Spleen (tissue), 7 donors: ENCODE measurements around the gene EVA1A.

Experiments
- CTCF ChIP-seq, 11 experiments: fragments of 200-600 bp in 7 of 11; fragments of 450-650 bp in 4 of 11; sonication (generic) in 4 of 11; IDR thresholded peaks in 8 of 11; conservative IDR thresholded peaks in 3 of 11; 1 replicate in 7 of 11; 2 replicates in 4 of 11; pipeline versions ENCODE4 v1.4.0 to v1.8.0; 2016 to 2021; ENCODE audit warnings: antibody characterized with exemption in 11 of 11, inconsistent platforms in 4 of 11, mild to moderate bottlenecking in 1 of 11
- POLR2A ChIP-seq, 3 donors: fragments of 450-650 bp; IDR thresholded peaks; one replicate each; pipeline ENCODE4 v1.5.1; 2017; ENCODE audit warnings: antibody characterized with exemption in 3 of 3, mild to moderate bottlenecking in 1 of 3
- POLR2AphosphoS5 ChIP-seq, 3 donors: sonication (generic); formaldehyde crosslinking; IDR thresholded peaks; one replicate each; pipeline ENCODE4 v1.5.1; 2017; ENCODE audit warnings: antibody characterized with exemption in 3 of 3
- donor health status: DM: no; HTN: no; CAD: no; lungs with moderate emphysema.
- donor health status: DM: no; HTN: no; CAD: no.
- donor health status: DM: no; HTN: no; CAD: no.

- TF ChIP-seq CTCF (IDR thresholded peaks at IDR 0.05 in 8 of 11, conservative IDR thresholded peaks at IDR 0.05 in 3 of 11) (no peak), POLR2A (IDR thresholded peaks at IDR 0.05) (no peak), POLR2AphosphoS5 (IDR thresholded peaks at IDR 0.05) (no peak)
Measured at GRCh38 chr2:75600461-75601011, 39.8 kb upstream of the EVA1A start.
